ENCODE measurements around the gene KANK3. TPM values are rescaled to one million over a fixed set of nuclear protein-coding genes. Genes with fewer than 3 reads are reported as not detected.
"Not testable (repeated sequence)": the region's sequence is repeated elsewhere in the genome, so short reads cannot be mapped to it uniquely, and the experiment has no call there.

The KANK3 gene
- polyA plus RNA-seq, 3 donors, result 0.15 TPM; not detected in 2

DNA sequence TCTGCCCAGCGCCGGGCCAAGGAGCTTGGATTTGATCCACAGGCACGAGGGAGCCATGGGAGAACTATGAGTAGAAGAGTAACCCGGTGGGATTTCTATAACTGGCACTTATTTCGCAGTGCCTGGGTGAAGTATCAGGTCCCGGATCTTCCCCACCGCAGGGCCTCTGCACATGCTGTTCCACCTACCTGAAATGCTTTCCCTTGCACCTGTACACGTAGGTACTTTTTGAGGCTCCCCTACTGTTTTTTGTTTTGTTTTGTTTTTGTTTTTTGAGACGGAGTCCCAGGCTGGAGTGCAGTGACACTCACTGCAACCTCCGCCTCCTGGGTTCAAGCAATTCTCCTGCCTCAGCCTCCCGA is 402 bp upstream of the KANK3 start:
- Histone ChIP-seq H3K4me2 (replicated peaks; ENCODE audit: extremely low read depth, low read length, poor library complexity, severe bottlenecking) (peak overlapping the region; percentile 62), H3K9ac (ENCODE audit: insufficient read depth, low read length, poor library complexity, severe bottlenecking) (no peak overlapping the region)
- 0% methylated on average over 3 of the region's 11 CpGs for WGBS (ENCODE audit: insufficient coverage)

DNA sequence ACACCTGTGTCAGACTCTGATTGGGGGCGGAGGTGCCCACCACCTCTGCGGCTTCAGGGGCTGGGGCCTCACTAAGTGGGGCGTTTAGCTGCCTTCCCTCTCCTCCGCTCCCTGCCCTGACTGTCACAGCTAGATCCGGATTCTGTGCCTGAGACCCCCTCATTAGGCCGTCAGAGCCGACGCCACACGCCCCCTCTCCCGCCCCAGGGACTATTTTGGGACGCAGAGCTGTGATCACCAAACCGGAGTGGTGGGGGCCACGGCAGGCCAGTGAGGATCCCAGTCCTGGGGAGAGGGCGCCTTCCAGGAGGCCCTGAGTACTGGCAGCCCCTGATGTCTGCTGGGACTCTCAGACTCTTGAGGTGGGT is 762 bp downstream of the KANK3 start:
- H2AFZ ChIP-seq (ENCODE audit: insufficient read depth, low read depth, low read length, poor library complexity, severe bottlenecking), result no peak overlapping the region
- no peak overlapping the region for H3K4me3 ChIP-seq (replicated peaks in 1 of 3; ENCODE audit: low read depth in 2 of 3, low read length in 3 of 3)
- intact Hi-C loops (cut with micrococcal nuclease), result no loop called here
- Mint-ChIP-seq H3K27me3 (ENCODE audit: low read depth in 3 of 3) (peaks cover 66 to 83% (median 72%) of the 10 kb centered on the region in 3 donors), H3K4me3 (peak overlapping the region in 1 of 2 donors; percentile 63), H3K27ac (no peak overlapping the region), H3K9me3 (peaks cover 0 to 16% (median 4%) of the 10 kb centered on the region in 7 donors), H3K36me3 (no peaks in the 10 kb centered on the region), H3K4me1 (peaks cover 9% of the 10 kb centered on the region)
- H3K36me3 ChIP-seq (replicated peaks in 1 of 2; ENCODE audit: control insufficient read depth in 1 of 2, insufficient read depth in 2 of 2, low read length in 2 of 2), result no peaks in the 10 kb centered on the region
- peaks cover 38 to 64% of the 10 kb centered on the region in 2 donors for H3K27me3 ChIP-seq (ENCODE audit: control insufficient read depth in 2 of 2, insufficient read depth in 2 of 2, low read length in 2 of 2)
- no peak for DNase-seq
- WGBS (ENCODE audit: insufficient coverage), result 22% methylated on average over 12 of the region's 14 CpGs
- no peak overlapping the region for H3K4me2 ChIP-seq (replicated peaks; ENCODE audit: extremely low read depth, low read length, poor library complexity, severe bottlenecking)
- peaks cover 8 to 11% of the 10 kb centered on the region in 2 donors for H3K4me1 ChIP-seq (ENCODE audit: control insufficient read depth in 1 of 2, insufficient read depth in 2 of 2, low read length in 2 of 2)
- TF ChIP-seq, protein P1, sequence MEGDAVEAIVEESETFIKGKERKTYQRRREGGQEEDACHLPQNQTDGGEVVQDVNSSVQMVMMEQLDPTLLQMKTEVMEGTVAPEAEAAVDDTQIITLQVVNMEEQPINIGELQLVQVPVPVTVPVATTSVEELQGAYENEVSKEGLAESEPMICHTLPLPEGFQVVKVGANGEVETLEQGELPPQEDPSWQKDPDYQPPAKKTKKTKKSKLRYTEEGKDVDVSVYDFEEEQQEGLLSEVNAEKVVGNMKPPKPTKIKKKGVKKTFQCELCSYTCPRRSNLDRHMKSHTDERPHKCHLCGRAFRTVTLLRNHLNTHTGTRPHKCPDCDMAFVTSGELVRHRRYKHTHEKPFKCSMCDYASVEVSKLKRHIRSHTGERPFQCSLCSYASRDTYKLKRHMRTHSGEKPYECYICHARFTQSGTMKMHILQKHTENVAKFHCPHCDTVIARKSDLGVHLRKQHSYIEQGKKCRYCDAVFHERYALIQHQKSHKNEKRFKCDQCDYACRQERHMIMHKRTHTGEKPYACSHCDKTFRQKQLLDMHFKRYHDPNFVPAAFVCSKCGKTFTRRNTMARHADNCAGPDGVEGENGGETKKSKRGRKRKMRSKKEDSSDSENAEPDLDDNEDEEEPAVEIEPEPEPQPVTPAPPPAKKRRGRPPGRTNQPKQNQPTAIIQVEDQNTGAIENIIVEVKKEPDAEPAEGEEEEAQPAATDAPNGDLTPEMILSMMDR (IDR thresholded peaks at IDR 0.05), result no peak
- H4K20me1 ChIP-seq (ENCODE audit: insufficient read depth, low read length), result no peaks in the 10 kb centered on the region
- H3K9me3 ChIP-seq (replicated peaks in 1 of 2; ENCODE audit: control insufficient read depth in 1 of 2, insufficient read depth in 1 of 2, low read length in 2 of 2), result no peaks in the 10 kb centered on the region
- H3K9ac ChIP-seq (ENCODE audit: insufficient read depth, low read length, poor library complexity, severe bottlenecking), result no peak overlapping the region
- H3K79me2 ChIP-seq (ENCODE audit: insufficient read depth, low read length), result no peaks in the 10 kb centered on the region
- H3K27ac ChIP-seq (ENCODE audit: low read depth in 1 of 2, low read length in 2 of 2), result no peak overlapping the region

More for the DNA sequence above, 402 bp upstream of the KANK3 start:
- Histone ChIP-seq H3K9me3 (replicated peaks in 1 of 2; ENCODE audit: control insufficient read depth in 1 of 2, insufficient read depth in 1 of 2, low read length in 2 of 2) (no peaks in the 10 kb centered on the region), H4K20me1 (ENCODE audit: insufficient read depth, low read length) (no peaks in the 10 kb centered on the region), H3K4me1 (ENCODE audit: control insufficient read depth in 1 of 2, insufficient read depth in 2 of 2, low read length in 2 of 2) (peaks cover 8 to 11% of the 10 kb centered on the region in 2 donors), H3K27ac (ENCODE audit: low read depth in 1 of 2, low read length in 2 of 2) (no peak overlapping the region), H3K79me2 (ENCODE audit: insufficient read depth, low read length) (no peaks in the 10 kb centered on the region), H3K27me3 (ENCODE audit: control insufficient read depth in 2 of 2, insufficient read depth in 2 of 2, low read length in 2 of 2) (peaks cover 38 to 59% of the 10 kb centered on the region in 2 donors), H3K36me3 (replicated peaks in 1 of 2; ENCODE audit: control insufficient read depth in 1 of 2, insufficient read depth in 2 of 2, low read length in 2 of 2) (no peaks in the 10 kb centered on the region), H2AFZ (ENCODE audit: insufficient read depth, low read depth, low read length, poor library complexity, severe bottlenecking) (peak overlapping the region; percentile 56), H3K4me3 (replicated peaks in 1 of 3; ENCODE audit: low read depth in 2 of 3, low read length in 3 of 3) (peak overlapping the region in 1 of 3 experiments; percentile 59)
- TF ChIP-seq, protein P1 (IDR thresholded peaks at IDR 0.05), result no peak
- Mint-ChIP-seq H3K4me3 (peak overlapping the region; percentile 37 to 87), H3K27me3 (ENCODE audit: low read depth in 3 of 3) (peaks cover 59 to 77% (median 60%) of the 10 kb centered on the region in 3 donors), H3K4me1 (peaks cover 9% of the 10 kb centered on the region), H3K27ac (no peak overlapping the region), H3K9me3 (peaks cover 0 to 16% (median 3%) of the 10 kb centered on the region in 7 donors), H3K36me3 (no peaks in the 10 kb centered on the region)
- intact Hi-C loops (cut with micrococcal nuclease), result no loop called here
- DNase-seq, result no peak

DNA sequence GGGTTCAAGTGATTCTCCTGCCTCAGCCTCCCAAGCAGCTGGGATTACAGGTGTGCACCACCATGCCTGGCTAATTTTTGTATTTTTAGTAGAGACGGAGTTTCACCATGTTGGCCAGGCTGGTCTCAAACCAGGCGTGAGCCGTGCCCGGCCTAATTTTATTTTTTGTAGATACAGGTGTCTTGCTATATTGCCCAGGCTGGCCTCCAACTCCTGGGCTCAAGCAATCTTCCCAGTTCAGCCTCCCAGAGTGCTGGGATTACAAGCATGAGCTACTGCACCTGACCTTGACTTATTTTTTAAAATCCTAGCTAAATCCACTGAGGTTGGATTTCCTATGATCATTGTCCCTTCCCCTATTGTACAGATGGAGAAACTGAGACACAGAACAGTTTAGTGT is 1.6 kb downstream of the KANK3 start:
- H3K4me2 ChIP-seq (replicated peaks; ENCODE audit: extremely low read depth, low read length, poor library complexity, severe bottlenecking); H3K36me3 Mint-ChIP-seq; H3K27ac Mint-ChIP-seq; H3K27ac ChIP-seq (ENCODE audit: low read depth in 1 of 2, low read length in 2 of 2); DNase-seq; H3K4me3 ChIP-seq (replicated peaks in 1 of 3; ENCODE audit: low read depth in 2 of 3, low read length in 3 of 3); H3K9me3 ChIP-seq (replicated peaks in 1 of 2; ENCODE audit: control insufficient read depth in 1 of 2, insufficient read depth in 1 of 2, low read length in 2 of 2); H3K9ac ChIP-seq (ENCODE audit: insufficient read depth, low read length, poor library complexity, severe bottlenecking); H2AFZ ChIP-seq (ENCODE audit: insufficient read depth, low read depth, low read length, poor library complexity, severe bottlenecking); H3K4me1 Mint-ChIP-seq; intact Hi-C loops (cut with micrococcal nuclease); H3K79me2 ChIP-seq (ENCODE audit: insufficient read depth, low read length); H4K20me1 ChIP-seq (ENCODE audit: insufficient read depth, low read length); H3K36me3 ChIP-seq (replicated peaks in 1 of 2; ENCODE audit: control insufficient read depth in 1 of 2, insufficient read depth in 2 of 2, low read length in 2 of 2): not testable (repeated sequence)
- H3K4me1 ChIP-seq (ENCODE audit: control insufficient read depth in 1 of 2, insufficient read depth in 2 of 2, low read length in 2 of 2), result peaks cover 8 to 11% of the 10 kb centered on the region in 2 donors
- no CpG with 5 or more reads among the region's 4 CpGs for WGBS (ENCODE audit: insufficient coverage)
- Mint-ChIP-seq H3K27me3 (ENCODE audit: low read depth in 3 of 3) (peaks cover 74 to 87% (median 80%) of the 10 kb centered on the region in 3 donors), H3K9me3 (peaks cover 0 to 16% (median 4%) of the 10 kb centered on the region in 7 donors), H3K4me3 (peak overlapping the region in 1 of 2 donors; percentile 63)
- peaks cover 38 to 68% of the 10 kb centered on the region in 2 donors for H3K27me3 ChIP-seq (ENCODE audit: control insufficient read depth in 2 of 2, insufficient read depth in 2 of 2, low read length in 2 of 2)

All from CD14-positive monocyte (primary cell).